Neural cell (in vitro differentiated cells): ENCODE results near the gene GNA15. TPM values are rescaled to one million over a fixed set of nuclear protein-coding genes. Genes with fewer than 3 reads are reported as not detected.
A peak's percentile ranks its signal among the peaks of the same experiment; 100 is the strongest.

ENCODE experiments used
- H2AFZ ChIP-seq: fragments of 200-600, 300-800 bp; sonication (generic), shearing (Covaris generic); 2 replicates; pipeline ENCODE4 v1.6.0; 2014; ENCODE audit warnings: low read depth, mild to moderate bottlenecking, antibody characterized with exemption, low read length, moderate library complexity
- H3F3A ChIP-seq: fragments of 200-600 bp; shearing (Covaris generic); 2 replicates; pipeline ENCODE4 v1.6.1; 2016; ENCODE audit warnings: mild to moderate bottlenecking, moderate library complexity, mixed read lengths, antibody characterized with exemption, low read length; ENCODE audit not compliant: insufficient read depth, poor library complexity, severe bottlenecking
- H3K27ac ChIP-seq: fragments of 200-600, 300-800 bp; sonication (generic), shearing (Covaris generic); 2 replicates; pipeline ENCODE4 v1.5.1; 2014; ENCODE audit warnings: mild to moderate bottlenecking, low read length, moderate library complexity
- H3K27me3 ChIP-seq: fragments of 300-800, 200-600 bp; sonication (generic), shearing (Covaris generic); 2 replicates; pipeline ENCODE4 v1.6.0; 2014; ENCODE audit warnings: mild to moderate bottlenecking, low read depth, low read length, moderate library complexity; ENCODE audit not compliant: insufficient read depth
- H3K36me3 ChIP-seq: fragments of 300-800, 200-600 bp; sonication (generic), shearing (Covaris generic); 2 replicates; pipeline ENCODE4 v1.5.1; 2014; ENCODE audit warnings: mild to moderate bottlenecking, antibody characterized with exemption, low read length, moderate library complexity; ENCODE audit not compliant: insufficient read depth
- H3K4me2 ChIP-seq: fragments of 300-800, 200-600 bp; sonication (generic), shearing (Covaris generic); 2 replicates; pipeline ENCODE4 v1.6.0; 2014; ENCODE audit warnings: mild to moderate bottlenecking, low read length
- H3K4me3 ChIP-seq: fragments of 300-800, 200-600 bp; sonication (generic), shearing (Covaris generic); 2 replicates; pipeline ENCODE4 v1.5.1; 2014; ENCODE audit warnings: mild to moderate bottlenecking, low read length, moderate library complexity
- H3K79me2 ChIP-seq: fragments of 200-600 bp; shearing (Covaris generic); replicated peaks from 2 replicates; pipeline ENCODE4 v1.6.0; 2014; ENCODE audit warnings: mild to moderate bottlenecking, low read length, moderate library complexity; ENCODE audit not compliant: insufficient read depth
- H3K9ac ChIP-seq: fragments of 300-800, 200-600 bp; sonication (generic), shearing (Covaris generic); 2 replicates; pipeline ENCODE4 v1.6.1; 2016; ENCODE audit warnings: mild to moderate bottlenecking, low read length, mixed read lengths
- H3K9me2 ChIP-seq: fragments of 200-600 bp; shearing (Covaris generic); 2 replicates; pipeline ENCODE4 v1.6.1; 2016; ENCODE audit warnings: mild to moderate bottlenecking, low read length, mixed read lengths; ENCODE audit not compliant: insufficient read depth
- H3K9me3 ChIP-seq: fragments of 200-600, 300-800 bp; sonication (generic), shearing (Covaris generic); 2 replicates; pipeline ENCODE4 v1.6.1; 2016; ENCODE audit warnings: mild to moderate bottlenecking, mixed run types, low read length, moderate library complexity, mixed read lengths
- H4K20me1 ChIP-seq: fragments of 200-600 bp; shearing (Covaris generic); 2 replicates; pipeline ENCODE4 v1.6.1; 2016; ENCODE audit warnings: mild to moderate bottlenecking, mixed run types; ENCODE audit not compliant: insufficient read depth
- EP300 ChIP-seq: fragments of 450-650 bp; conservative IDR thresholded peaks from 2 replicates; pipeline ENCODE4 v1.6.1; 2014; ENCODE audit warnings: antibody characterized with exemption, mild to moderate bottlenecking, moderate library complexity; ENCODE audit not compliant: poor library complexity, severe bottlenecking
- EZH2 ChIP-seq: fragments of 200-600, 300-800 bp; shearing (Covaris generic), sonication (generic); IDR thresholded peaks from 2 replicates; pipeline ENCODE4 v1.6.1; 2014; ENCODE audit warnings: antibody characterized with exemption, low read length, borderline replicate concordance, mild to moderate bottlenecking; ENCODE audit not compliant: insufficient read depth, poor library complexity, severe bottlenecking
- MXI1 ChIP-seq: fragments of 450-650 bp; conservative IDR thresholded peaks from 2 replicates; pipeline ENCODE4 v1.6.1; 2014; ENCODE audit warnings: antibody characterized with exemption, mild to moderate bottlenecking; ENCODE audit not compliant: poor library complexity, severe bottlenecking
- POLR2AphosphoS5 ChIP-seq: IDR thresholded peaks from 2 replicates; pipeline ENCODE4 v1.6.1; 2012
- RAD21 ChIP-seq: fragments of 450-650 bp; conservative IDR thresholded peaks from 2 replicates; pipeline ENCODE4 v1.6.1; 2014; ENCODE audit warnings: antibody characterized with exemption, mild to moderate bottlenecking, moderate library complexity
- SMC3 ChIP-seq: fragments of 450-650 bp; conservative IDR thresholded peaks from 2 replicates; pipeline ENCODE4 v1.6.1; 2014; ENCODE audit warnings: antibody characterized with exemption, mild to moderate bottlenecking, moderate library complexity; ENCODE audit not compliant: poor library complexity
- TAF1 ChIP-seq: IDR thresholded peaks from 2 replicates; pipeline ENCODE4 v1.6.1; 2012; ENCODE audit warnings: low read depth
- polyA plus RNA-seq: library from polyadenylated mRNA; depleted of rRNA; stranded (reverse); fragments of >200 nt; gene quantifications from 2 replicates; pipeline ENCODE4 v1.2.3, GENCODE V29; 2014
- TF ChIP-seq, protein P1 (sequence below): IDR thresholded peaks from 2 replicates; pipeline ENCODE4 v1.6.1; 2012; ENCODE audit warnings: borderline replicate concordance
- TF ChIP-seq, protein P2 (sequence below): fragments of 450-650 bp; IDR thresholded peaks from 2 replicates; pipeline ENCODE4 v1.5.1; 2014; ENCODE audit warnings: antibody characterized with exemption, mild to moderate bottlenecking, moderate library complexity; ENCODE audit not compliant: poor library complexity, severe bottlenecking

Gene GNA15
- polyA plus RNA-seq, 1 donor from 2014 or later: not detected

DNA sequence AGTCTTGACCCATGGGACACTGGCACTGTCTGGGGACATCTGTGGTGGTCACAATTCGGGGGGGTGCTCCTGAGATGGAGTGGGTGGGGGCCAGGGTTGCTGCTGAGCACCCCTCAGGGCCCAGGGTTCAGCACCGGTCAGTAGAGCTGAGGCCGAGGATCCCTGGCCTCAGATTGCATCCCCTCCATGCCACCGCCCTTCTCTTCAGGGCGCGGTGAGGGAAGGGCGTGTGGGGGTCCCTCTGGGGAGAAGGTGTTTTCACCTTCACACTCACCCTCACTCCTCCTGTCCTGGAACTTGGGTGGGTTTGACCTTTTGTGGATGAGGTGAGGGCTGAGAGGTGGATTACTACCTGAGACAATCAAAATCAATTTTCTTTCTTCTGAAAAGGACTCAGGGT is 28.2 kb upstream of the GNA15 start:
- TF ChIP-seq, protein P1, sequence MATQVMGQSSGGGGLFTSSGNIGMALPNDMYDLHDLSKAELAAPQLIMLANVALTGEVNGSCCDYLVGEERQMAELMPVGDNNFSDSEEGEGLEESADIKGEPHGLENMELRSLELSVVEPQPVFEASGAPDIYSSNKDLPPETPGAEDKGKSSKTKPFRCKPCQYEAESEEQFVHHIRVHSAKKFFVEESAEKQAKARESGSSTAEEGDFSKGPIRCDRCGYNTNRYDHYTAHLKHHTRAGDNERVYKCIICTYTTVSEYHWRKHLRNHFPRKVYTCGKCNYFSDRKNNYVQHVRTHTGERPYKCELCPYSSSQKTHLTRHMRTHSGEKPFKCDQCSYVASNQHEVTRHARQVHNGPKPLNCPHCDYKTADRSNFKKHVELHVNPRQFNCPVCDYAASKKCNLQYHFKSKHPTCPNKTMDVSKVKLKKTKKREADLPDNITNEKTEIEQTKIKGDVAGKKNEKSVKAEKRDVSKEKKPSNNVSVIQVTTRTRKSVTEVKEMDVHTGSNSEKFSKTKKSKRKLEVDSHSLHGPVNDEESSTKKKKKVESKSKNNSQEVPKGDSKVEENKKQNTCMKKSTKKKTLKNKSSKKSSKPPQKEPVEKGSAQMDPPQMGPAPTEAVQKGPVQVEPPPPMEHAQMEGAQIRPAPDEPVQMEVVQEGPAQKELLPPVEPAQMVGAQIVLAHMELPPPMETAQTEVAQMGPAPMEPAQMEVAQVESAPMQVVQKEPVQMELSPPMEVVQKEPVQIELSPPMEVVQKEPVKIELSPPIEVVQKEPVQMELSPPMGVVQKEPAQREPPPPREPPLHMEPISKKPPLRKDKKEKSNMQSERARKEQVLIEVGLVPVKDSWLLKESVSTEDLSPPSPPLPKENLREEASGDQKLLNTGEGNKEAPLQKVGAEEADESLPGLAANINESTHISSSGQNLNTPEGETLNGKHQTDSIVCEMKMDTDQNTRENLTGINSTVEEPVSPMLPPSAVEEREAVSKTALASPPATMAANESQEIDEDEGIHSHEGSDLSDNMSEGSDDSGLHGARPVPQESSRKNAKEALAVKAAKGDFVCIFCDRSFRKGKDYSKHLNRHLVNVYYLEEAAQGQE: no peak
- TF ChIP-seq EP300 (no peak), TAF1 (no peak), EZH2 (no peak), POLR2AphosphoS5 (no peak), RAD21 (no peak), MXI1 (no peak), SMC3 (no peak)
- TF ChIP-seq, protein P2, sequence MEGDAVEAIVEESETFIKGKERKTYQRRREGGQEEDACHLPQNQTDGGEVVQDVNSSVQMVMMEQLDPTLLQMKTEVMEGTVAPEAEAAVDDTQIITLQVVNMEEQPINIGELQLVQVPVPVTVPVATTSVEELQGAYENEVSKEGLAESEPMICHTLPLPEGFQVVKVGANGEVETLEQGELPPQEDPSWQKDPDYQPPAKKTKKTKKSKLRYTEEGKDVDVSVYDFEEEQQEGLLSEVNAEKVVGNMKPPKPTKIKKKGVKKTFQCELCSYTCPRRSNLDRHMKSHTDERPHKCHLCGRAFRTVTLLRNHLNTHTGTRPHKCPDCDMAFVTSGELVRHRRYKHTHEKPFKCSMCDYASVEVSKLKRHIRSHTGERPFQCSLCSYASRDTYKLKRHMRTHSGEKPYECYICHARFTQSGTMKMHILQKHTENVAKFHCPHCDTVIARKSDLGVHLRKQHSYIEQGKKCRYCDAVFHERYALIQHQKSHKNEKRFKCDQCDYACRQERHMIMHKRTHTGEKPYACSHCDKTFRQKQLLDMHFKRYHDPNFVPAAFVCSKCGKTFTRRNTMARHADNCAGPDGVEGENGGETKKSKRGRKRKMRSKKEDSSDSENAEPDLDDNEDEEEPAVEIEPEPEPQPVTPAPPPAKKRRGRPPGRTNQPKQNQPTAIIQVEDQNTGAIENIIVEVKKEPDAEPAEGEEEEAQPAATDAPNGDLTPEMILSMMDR: no peak
- H3K4me3 ChIP-seq: no peak overlapping the region
- H4K20me1 ChIP-seq: no peaks in the 10 kb centered on the region
- H3F3A ChIP-seq: no peaks in the 10 kb centered on the region
- no peaks in the 10 kb centered on the region for H3K27me3 ChIP-seq
- H3K79me2 ChIP-seq: peaks cover 8% of the 10 kb centered on the region
- no peak overlapping the region for H2AFZ ChIP-seq
- no peak overlapping the region for H3K4me2 ChIP-seq
- H3K9me3 ChIP-seq: no peaks in the 10 kb centered on the region
- H3K9me2 ChIP-seq: no peaks in the 10 kb centered on the region
- no peak overlapping the region for H3K9ac ChIP-seq
- no peak overlapping the region for H3K27ac ChIP-seq
- no peaks in the 10 kb centered on the region for H3K36me3 ChIP-seq

DNA sequence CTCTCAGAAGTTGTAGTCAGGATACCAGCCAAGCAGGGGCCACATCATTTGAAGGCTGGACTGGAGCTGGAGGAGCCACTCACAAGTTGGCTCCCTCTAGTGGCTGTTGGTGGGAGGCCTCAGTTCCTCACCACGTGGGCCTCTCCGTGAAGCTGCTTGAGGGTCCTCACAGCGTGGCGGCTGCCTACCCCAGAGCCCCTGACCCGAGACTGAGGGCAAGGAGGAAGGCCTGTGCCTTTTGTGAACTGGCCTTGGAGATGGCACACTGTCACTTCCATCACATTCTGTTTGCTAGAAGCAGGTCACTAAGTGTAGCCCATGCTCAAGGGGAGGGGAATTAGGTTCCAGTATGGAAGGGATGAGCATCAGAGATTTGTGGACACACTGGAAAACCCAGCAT is 27.1 kb upstream of the GNA15 start:
- Histone ChIP-seq H3K9ac (no peak overlapping the region), H3K9me2 (no peaks in the 10 kb centered on the region), H3K9me3 (no peaks in the 10 kb centered on the region), H4K20me1 (no peaks in the 10 kb centered on the region), H3F3A (no peaks in the 10 kb centered on the region), H3K4me2 (no peak overlapping the region), H3K36me3 (no peaks in the 10 kb centered on the region), H3K79me2 (peaks cover 8% of the 10 kb centered on the region), H2AFZ (no peak overlapping the region), H3K4me3 (no peak overlapping the region), H3K27ac (no peak overlapping the region), H3K27me3 (no peaks in the 10 kb centered on the region)
- TF ChIP-seq, protein P2: peak; percentile 66
- TF ChIP-seq SMC3: peak; percentile 57
- no peak for TF ChIP-seq POLR2AphosphoS5
- TF ChIP-seq, protein P1: no peak
- TF ChIP-seq RAD21: peak; percentile 33
